Activated T-cell treated with anti-CD3 and anti-CD28 coated beads, Interleukin-2, amount 50 U/mL, for 48 hours (primary cell): Measurements from ENCODE around the gene SLC10A7.

Experiments
- DNase-seq, 2 experiments: peaks; one replicate each; pipeline ENCODE4 v3.0.0-alpha.2; 2020

The SLC10A7 gene

DNA sequence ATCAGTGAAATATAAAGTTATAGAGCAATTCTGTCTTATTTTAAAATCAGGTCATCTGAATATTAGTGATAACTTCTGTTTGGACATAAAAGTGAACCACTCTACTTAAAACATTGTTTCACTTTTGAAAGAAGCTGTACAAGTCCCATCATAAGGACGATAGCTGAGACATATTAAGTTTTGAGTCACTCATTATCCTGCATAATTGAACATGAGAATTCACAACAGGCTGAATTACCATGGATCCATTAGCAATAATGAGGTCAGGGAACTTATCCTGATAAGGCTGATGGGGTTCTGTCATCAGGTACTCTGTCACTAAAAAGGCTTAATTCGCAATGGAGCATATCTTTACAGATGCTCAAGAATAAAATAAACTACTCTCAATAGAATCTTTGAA is 227.0 kb downstream of the SLC10A7 start:
- DNase-seq: no peak

DNA sequence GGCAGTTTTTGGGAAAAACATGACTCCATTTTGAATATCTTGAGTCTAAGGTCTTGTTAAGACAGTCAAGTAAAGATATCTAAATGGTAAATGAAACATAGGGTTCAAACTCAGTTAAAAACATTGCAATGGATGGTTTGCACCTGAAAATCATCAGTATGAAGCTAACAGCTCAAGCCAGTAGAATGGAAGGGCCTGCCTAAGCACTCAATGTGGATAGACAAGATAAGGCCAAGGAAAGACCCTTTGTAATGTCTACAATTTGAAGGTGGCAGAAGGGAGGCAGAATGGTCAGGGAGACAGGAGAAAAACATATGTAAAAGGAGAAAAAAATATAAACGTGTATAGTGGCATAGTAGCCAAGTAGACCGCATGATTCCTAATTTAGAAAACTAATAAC is 229.2 kb downstream of the SLC10A7 start:
- no peak for DNase-seq

DNA sequence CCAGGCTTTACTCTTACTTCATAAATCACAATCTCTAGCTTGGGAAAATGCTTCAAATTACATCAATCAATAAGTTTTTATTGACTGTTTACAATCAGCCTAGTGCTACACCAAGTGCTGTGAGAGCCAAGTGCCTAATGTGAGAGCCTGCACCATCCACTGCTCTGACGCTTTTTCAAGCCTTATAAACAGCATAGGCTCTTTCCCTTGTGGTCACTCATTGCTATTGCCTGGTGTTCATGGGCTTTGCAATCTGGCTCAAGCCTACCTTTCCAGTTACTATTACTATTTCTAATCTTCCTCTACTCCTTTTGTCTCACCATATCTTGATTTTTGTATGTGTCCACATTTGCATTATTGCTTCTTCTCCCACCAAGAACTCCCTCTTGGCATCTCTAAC is 230.4 kb downstream of the SLC10A7 start:
- DNase-seq: no peak

DNA sequence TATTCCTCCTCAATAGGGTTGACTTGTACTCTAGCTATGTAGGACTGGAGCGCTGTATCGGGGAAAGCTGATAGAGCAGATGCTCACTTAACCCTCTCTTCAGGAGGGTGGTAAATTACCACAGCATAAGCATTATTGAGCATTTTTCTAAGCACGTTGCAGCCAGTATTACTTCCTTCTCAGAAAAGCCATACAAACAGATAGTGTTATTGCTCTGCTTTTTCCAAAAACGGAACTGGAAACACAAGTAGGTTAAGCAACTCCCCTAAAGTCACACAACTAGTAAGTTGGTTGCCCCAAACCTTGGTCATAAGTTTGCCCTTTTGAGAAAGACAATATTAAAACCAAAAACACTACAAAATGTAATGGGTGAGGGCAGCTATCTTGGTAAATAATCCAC is 233.5 kb downstream of the SLC10A7 start:
- no peak for DNase-seq

DNA sequence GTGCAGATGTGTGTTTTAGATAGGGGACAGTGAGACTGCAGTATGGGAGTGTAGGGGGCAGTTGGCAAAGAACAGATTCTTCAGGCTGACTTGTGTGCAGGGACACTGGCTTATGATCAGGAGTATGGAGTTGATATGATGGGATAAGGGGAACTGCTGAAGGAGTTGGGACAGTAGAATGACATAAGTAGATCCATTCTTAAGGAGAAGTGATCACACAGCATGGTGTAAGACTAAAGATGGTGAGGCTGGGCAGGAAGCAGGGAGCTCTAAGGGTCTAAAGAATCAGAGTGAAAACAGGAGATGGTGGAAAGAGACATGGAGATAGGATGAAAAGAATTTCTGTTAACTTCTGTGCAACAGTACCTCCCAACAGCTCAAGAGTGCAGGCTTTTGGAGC is 236.7 kb downstream of the SLC10A7 start:
- DNase-seq: no peak

DNA sequence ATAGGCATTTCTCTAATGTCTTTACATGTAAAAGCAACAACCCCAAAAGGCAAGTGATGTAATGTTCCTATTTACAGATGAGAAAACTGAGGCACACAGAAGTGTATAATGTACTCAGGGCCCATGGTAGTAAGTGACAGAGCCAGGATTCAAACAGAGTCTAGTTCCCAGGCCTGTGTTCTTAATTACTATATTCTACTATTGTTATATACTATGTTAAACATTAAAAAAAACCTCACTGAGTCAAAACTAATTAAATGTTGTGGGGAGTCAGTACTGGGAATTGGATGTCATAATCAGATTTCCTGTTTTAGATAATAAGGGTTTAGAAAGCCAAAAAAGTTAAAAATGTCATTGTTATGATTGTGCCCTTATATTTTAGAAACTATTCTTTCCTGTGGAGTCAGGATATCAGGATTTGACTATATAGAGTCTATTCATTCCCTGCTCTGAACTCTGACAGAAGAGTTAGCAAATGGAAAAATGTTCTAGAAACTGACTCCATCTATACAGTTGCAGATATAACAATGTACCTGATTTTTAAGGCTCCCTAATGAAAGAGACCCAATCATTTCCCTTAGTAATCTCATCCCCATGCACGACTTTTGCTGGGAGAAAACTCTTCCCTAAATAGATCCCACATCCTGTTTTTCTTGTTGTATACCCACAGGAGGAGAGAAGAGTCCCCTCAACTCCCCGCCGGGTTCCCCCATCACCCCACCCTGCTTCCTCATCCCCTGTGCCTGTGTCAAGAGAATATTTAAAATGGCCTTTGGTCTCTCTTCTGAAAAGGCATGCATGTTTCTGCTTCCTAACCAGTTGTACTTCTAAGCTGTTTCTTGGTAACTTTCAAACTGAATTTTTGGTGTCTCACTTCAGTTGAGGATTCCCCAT is 237.7 kb downstream of the SLC10A7 start:
- DNase-seq: no peak

DNA sequence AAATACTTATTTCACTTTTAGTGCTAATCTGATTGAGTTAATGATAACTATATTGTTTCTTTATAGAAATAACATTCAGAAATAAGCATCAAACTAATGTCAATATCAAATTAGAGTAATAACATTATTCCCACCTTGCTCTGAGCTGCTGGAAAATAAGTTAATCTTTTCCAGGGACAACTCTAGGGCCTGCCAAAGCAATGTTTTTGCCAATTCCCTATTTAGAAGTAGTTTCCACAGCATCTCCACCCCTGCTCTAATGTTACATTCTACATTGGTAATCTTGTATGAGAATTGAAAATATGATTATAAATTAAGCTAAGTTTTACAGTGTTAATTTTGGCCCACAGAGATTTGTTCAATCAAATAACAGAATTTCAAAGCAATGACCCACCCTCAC is 239.1 kb downstream of the SLC10A7 start:
- DNase-seq: no peak

DNA sequence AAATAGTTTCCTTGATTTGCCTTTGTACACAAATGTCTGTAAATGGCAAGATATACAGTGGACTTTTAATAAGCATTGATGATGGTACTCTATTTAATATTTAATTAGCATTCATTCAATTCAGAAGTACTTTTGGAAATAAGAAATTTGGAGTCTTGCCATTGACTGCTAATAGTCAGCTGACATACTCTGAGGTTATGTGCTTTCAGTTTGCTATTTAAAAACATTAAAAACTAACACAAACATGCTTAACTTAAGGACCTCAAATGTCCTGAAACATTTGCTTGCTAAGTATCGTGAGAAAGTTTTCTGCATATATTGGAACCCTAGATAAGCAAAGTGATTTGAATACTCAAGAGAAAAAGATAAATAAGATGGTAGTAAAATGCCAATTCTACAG is 242.8 kb downstream of the SLC10A7 start:
- DNase-seq: no peak

DNA sequence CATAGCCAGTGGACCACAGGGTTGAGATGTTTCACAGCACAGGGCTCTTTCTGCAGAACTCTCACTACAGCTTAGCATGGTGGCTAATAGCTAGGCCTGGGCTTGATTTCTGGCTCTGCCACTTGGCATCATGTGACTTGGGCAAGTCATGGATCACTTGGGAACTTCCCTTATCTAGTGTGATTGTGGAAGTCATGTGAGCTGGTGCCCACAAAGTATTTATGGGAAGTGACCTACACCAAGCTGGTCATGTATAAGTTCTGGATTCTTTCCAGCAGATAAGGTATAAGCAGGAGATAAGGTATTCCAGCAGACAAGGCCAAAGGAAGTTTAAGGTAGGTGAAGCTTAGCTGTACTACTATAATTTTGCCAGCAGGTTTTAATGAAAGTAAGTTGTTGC is 246.4 kb downstream of the SLC10A7 start:
- no peak for DNase-seq

DNA sequence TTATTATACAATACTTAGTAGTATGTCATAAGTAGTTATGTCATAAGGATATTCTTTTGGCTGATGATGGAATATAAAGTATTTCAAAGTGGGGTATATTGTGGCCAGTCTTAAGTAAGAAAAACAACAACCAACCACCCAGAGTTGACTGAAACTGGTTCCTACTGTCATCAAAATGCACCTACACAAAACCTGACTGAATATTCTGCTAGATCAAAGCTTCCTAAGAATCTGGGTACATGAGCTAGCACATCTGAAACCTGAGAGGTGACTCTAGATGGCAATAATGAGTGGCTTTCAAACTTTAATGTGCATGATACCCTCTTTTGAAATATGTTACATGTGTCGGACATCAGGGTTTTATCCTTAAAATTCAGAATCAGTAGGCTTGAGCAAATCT is 247.0 kb downstream of the SLC10A7 start:
- no peak for DNase-seq

DNA sequence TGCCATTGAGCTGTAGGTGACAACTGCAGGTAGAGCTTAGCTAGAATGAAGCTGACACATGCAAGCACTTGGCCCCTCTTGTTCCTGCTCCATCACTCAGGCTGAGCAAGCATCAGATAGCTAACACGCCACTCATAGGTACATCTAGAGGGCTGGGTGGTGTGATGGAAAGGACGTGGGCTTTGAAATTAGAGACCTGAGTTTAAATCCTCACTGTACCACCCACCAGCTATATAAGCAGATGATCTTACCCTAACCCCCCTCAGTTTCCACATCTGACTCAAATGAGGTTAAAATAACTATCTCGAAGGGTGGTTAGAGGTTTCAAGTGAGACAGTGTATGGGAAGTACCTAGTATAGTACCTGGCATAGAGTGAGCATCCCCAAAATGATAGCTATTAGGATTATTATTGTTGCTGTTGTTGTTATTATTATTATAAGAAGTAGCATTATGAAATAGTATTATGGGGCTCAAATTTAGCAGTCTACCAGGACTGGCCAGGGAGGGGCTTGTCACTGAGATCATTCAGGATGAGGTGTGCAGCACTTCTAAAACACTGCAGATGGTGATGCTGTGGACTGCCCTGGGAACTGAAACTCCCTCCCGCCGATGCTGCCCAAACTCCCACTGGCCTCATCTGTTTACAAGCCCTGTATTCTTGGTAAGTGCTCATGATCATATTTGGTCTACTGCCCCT is 248.4 kb downstream of the SLC10A7 start:
- DNase-seq: peak in 1 of 2 experiments; percentile 25

DNA sequence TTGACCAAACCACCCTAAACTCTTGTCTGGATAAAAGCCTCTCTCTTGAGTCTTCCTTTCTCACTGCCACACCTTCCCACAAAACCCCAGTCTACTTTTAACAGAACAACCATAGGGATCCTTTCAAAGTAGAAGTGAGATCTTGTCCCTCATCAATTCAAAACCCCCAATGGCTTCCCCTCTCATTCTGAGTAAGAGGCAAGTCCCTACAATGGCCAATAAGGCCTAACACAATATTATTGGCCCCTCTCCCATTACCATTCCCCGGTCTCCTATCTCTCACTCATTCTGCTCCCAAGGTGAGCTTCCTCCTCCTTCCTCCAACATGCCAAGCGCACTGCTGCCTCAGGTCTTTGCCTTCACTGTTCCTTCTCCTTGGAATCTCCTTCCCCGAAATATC is 250.3 kb downstream of the SLC10A7 start:
- DNase-seq: no peak

DNA sequence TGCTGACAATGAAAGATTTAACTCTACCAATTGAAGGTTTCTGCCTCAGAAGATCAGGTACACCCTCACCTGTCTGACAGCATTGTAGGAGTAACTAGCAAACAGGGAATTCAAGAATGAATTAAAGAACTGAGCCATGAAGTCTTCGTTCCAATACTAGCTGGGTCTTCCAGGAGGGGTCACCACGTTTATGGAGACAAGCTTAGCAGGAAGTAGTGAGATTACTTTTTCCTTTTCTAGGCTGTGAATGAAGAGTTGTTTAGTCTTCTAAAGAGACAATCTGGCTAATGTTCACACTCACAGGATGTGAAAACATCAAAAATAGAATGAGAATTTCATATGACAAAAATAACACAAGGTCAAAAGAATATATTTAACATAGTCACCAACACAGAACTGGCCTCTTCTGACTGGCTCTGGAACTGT is 252.5 kb downstream of the SLC10A7 start:
- no peak for DNase-seq

DNA sequence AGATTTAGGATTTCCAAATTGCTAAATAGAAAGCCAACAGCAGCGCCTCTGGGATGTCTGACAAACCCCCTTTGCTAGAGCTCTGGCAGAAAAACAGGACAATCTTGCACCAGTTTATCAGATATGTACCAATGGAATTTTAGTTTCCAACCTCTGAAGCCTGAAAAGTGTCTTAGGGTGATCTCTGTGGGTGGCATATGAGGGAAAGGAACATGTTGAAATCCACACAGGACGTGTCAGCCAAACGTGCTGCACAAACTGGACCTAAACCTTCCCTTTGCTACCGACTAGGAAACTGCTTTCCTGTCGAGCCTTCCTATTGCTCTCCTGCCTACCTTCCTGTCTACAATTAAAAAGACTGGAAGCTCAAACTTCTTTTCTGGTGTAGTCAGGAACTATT is 253.9 kb downstream of the SLC10A7 start:
- no peak for DNase-seq

DNA sequence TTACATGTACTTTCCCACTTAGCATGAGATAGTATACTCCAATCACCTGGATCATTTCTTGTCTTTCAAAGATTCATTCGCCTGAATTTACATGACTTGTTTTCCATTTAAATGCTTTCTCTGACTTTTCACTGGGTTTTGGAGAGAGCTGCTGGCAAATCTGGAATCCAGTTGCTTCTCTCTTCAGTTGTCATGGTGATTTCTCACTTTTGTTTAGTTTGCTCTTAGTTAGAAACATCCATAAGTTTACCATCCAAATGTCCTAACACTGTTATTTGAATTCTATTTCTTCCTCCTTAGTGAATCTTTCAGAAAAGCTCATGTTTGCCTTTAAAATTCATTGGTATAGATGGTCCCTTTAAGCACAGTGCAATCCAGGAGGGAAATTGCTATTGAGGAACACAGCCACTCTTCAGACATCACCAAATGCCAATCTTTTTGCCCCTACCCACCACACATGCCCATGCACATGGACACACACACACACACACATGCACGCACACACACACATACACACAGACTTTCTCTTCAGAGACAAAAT is 255.7 kb downstream of the SLC10A7 start:
- DNase-seq: no peak

DNA sequence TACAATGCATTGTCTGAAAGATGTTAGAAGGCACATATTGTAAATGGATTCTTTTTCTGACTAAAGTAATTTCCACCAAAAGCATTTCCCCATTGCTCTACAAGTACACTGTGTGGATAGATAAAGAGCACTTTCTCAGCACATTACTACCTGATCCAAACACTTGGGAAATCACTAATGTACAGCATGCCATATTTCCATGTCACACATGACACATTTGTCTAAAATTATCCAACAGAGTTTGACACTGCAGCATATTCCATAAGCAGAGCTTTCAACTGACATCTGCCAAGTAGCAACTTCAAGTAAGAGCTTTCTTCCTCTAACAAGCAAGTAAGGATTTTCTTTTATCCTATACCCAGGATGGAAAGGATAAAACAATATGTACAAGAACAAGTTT is 257.9 kb downstream of the SLC10A7 start:
- no peak for DNase-seq

DNA sequence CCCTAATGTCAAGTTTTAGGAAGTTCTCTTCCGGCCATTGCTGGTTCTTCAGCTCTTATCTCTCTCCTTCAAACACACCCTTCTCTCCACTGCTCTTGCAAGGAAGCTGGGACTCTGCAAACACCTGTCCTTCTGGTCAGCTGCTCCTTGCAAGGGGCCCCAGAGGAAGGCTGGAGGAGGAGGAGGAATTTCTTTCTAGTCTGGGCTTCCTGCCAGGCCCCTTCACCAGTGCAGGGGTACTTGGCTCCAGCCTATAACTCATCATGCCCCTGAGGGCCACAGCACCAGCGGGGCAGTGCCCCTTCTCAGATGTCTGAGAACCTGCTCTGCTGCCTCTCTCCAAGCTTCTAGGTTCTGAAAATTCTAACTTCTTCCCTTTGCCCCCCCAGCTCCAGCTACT is 260.7 kb downstream of the SLC10A7 start:
- no peak for DNase-seq

DNA sequence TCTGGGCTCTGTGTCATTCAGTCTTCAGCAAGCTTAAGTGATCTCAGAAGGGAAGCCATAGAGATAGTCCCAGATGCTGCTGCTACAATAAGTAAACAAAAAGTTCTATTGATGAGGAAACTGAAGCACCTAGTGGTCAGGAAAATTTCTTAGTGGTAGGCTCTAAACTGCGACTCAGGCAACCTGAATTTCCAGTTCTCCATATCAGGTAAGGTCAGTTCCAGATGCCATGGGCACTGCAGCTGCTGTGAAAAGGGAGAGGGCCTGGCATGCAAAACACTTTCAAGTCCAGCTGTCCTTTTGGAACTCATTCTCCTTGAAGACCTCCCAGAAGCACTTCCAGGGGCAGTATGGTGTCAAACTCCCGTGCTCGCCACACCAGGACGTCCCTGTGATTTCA is 261.2 kb downstream of the SLC10A7 start:
- DNase-seq: no peak

DNA sequence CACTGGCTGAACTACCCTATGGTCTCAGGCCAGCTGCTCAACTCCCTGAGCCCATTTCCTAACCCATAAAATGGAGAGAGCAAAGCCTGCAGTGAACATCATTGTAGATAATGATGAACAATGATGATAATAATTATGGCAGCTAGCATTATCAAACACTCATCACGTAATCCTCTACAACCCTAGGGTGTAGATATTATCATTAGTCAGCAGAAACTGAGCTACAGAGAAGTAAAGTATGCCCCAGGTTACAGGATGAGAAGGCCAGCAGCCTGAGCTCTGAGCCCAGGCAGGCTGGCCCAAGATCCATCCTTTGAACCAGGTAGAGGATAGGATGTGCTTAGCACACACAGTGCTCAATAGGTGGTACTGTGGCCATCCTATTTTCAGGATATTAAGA is 264.2 kb downstream of the SLC10A7 start:
- DNase-seq: no peak

DNA sequence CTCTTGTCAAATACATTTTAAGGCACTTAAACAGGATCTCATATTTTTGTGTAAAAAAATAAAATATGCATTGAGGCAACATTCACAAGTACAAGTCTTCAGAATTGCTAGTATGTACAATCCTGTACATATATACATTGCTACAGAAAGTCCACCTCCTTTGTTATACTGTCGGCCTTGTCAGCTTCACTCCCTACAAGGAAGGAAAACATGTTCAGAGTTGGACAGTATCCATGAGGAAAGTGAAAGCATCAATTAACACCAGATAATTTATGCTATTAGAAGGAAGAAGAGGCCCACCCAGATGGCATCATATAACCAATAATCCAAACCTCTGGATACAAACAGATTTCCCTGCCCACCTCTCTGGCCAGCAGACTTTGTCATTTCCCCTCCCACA is 265.4 kb downstream of the SLC10A7 start:
- DNase-seq: no peak

DNA sequence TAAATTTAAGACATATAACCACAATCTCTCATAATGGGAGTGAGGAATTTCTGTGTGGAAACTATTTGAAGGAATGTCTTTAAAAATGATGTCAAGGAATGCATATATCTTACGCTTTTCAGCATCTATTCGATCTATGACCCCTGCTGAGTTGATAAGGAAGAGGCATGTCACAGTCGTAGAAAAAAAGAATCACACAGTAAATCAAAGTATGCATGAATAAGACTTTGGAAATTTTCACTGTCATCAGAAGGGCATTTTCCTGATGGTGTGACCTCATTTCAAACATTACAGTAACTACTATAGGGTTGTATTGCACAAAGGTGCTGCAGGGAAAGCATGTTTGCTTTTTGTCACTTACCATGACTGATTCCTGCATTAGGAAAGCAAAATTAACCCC is 265.9 kb downstream of the SLC10A7 start:
- DNase-seq: no peak

DNA sequence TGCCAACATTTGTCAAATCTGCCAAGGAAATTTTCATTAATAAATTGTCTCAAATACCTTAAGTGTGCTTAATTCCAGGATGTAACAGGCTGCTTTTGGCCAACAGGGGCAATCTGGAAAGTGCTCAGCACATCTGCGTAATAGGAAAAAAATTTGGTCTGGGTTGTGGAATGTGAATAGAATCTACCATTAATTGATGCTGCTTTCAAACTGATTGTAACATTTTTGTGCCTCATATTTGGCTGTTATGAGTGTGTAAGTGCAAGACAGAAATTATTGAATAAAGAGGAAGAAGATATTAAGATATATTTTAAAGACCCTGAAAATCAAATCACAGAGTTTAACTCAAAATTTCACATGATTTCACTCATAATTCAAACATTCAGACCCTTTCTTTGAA is 266.3 kb downstream of the SLC10A7 start:
- DNase-seq: no peak

DNA sequence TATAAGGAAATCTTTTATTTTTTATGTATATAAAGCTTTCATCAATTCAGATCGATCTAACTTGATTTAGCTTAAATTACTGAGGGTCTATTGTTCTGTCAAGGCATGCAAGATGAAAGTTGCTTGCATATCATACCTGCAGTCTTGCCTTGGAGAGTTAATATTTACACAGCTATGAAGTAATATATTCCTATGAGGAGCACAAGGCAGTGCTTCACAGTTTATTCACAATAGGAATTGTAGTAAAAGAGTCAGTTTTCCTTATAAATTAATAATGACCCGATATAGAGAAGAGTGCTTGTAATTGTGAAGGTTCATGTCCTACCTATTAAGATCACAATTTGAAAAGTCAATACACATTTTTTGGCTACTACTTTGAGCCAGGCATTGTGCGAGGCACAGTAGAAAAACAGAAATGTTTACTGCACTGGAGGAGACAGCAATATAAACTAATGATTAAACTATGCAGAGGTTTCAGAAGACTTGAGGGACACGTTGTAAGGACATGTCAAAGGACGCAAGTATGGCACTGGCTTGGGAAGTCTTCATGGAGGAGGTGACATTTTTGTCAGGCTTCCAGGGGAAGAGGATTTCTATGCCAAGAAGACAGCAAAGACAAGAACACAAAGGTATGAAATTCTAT is 268.6 kb downstream of the SLC10A7 start:
- DNase-seq: no peak

DNA sequence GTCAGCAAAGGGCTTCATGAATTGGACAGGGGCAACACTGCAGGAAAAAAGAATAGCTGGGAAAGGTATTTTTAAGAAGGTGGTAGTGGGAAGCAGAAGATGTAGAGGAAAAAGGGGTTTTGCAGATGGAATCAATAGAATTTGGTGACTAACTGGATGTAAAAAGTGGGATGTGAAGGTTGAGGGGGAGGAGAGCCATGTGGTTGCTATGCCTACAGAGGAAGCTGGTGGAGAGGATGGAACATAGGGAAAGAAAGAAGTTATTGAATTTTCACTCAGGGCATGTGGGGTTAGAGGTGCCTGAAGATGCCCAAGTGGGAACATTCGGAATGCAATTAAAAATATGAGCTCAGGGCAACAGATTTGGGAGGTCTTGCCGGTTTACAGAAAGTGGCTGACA is 274.4 kb downstream of the SLC10A7 start:
- DNase-seq: no peak
